CD14-positive monocyte (primary cell): ENCODE data around the gene SCP2. TPM values are rescaled to one million over a fixed set of nuclear protein-coding genes. Genes with fewer than 3 reads are reported as not detected.

Experiments
- DNase-seq, 3 donors: peaks; one replicate each; pipeline ENCODE4 v3.0.0-alpha.2; 2011 to 2022
- H2AFZ ChIP-seq: 2 replicates; pipeline ENCODE4 v1.6.0; 2012; ENCODE audit warnings: mild to moderate bottlenecking, low read depth, low read length, inconsistent platforms; ENCODE audit not compliant: insufficient read depth, poor library complexity, severe bottlenecking
- H3K27ac ChIP-seq, 2 donors: 1 replicate in 1 of 2; 2 replicates in 1 of 2; pipeline ENCODE4 v1.5.1; 2012 to 2013; ENCODE audit warnings: low read length in 2 of 2, control low read depth in 1 of 2, inconsistent platforms in 1 of 2, low read depth in 1 of 2, mild to moderate bottlenecking in 1 of 2
- H3K27me3 ChIP-seq, 2 donors: one replicate each; pipeline versions ENCODE4 v1.6.0 to v1.6.1; 2011 to 2013; ENCODE audit warnings: low read length in 2 of 2; ENCODE audit not compliant: control insufficient read depth in 2 of 2, insufficient read depth in 2 of 2
- H3K36me3 ChIP-seq, 2 donors: replicated peaks in 1 of 2; 1 replicate in 1 of 2; 2 replicates in 1 of 2; pipeline versions ENCODE4 v1.5.1 to v1.6.1; 2012 to 2013; ENCODE audit warnings: low read length in 2 of 2, control low read depth in 1 of 2, inconsistent platforms in 1 of 2, mild to moderate bottlenecking in 1 of 2; ENCODE audit not compliant: insufficient read depth in 2 of 2, control insufficient read depth in 1 of 2
- H3K4me1 ChIP-seq, 2 donors: 1 replicate in 1 of 2; 2 replicates in 1 of 2; pipeline versions ENCODE4 v1.5.1 to v1.6.1; 2012 to 2013; ENCODE audit warnings: low read length in 2 of 2, control low read depth in 1 of 2, inconsistent platforms in 1 of 2, mild to moderate bottlenecking in 1 of 2, moderate library complexity in 1 of 2; ENCODE audit not compliant: insufficient read depth in 2 of 2, control insufficient read depth in 1 of 2
- H3K4me2 ChIP-seq: replicated peaks from 2 replicates; pipeline ENCODE3; 2012; ENCODE audit warnings: low read length, moderate library complexity, mild to moderate bottlenecking; ENCODE audit not compliant: poor library complexity, severe bottlenecking; ENCODE audit errors: extremely low read depth
- H3K4me3 ChIP-seq, 3 experiments: fragments of 200-600 bp in 1 of 3; sonication (generic) in 1 of 3; replicated peaks in 1 of 3; 1 replicate in 2 of 3; 2 replicates in 1 of 3; pipeline ENCODE4 v1.5.1; 2011 to 2013; ENCODE audit warnings: low read length in 3 of 3, mild to moderate bottlenecking in 3 of 3, control low read depth in 2 of 3, low read depth in 2 of 3, inconsistent platforms in 1 of 3, moderate library complexity in 1 of 3
- H3K79me2 ChIP-seq: 2 replicates; pipeline ENCODE4 v1.6.0; 2012; ENCODE audit warnings: mild to moderate bottlenecking, control low read depth, inconsistent platforms, low read length, moderate library complexity; ENCODE audit not compliant: insufficient read depth
- H3K9ac ChIP-seq: 2 replicates; pipeline ENCODE4 v1.6.0; 2017; ENCODE audit warnings: low read length, mild to moderate bottlenecking; ENCODE audit not compliant: insufficient read depth, poor library complexity, severe bottlenecking
- H3K9me3 ChIP-seq, 2 donors: replicated peaks in 1 of 2; 1 replicate in 1 of 2; 2 replicates in 1 of 2; pipeline versions ENCODE4 v1.5.1 to v1.6.1; 2012 to 2013; ENCODE audit warnings: low read length in 2 of 2, control low read depth in 1 of 2; ENCODE audit not compliant: control insufficient read depth in 1 of 2, insufficient read depth in 1 of 2
- H4K20me1 ChIP-seq: 2 replicates; pipeline ENCODE4 v1.6.0; 2012; ENCODE audit warnings: mild to moderate bottlenecking, low read length, control low read depth, moderate library complexity; ENCODE audit not compliant: insufficient read depth
- H3K27ac Mint-ChIP-seq, 7 donors: one replicate each; pipeline ENCODE4 v1.8.0; 2020; ENCODE audit warnings: mild to moderate bottlenecking in 7 of 7, mixed read lengths in 7 of 7, moderate library complexity in 6 of 7, inconsistent platforms in 2 of 7
- H3K27me3 Mint-ChIP-seq, 3 donors: one replicate each; pipeline ENCODE4 v1.8.0; 2021 to 2022; ENCODE audit warnings: low read depth in 3 of 3, mild to moderate bottlenecking in 3 of 3, mixed read lengths in 3 of 3, moderate library complexity in 3 of 3, inconsistent platforms in 1 of 3
- H3K36me3 Mint-ChIP-seq, 2 donors: one replicate each; pipeline ENCODE4 v1.8.0; 2020; ENCODE audit warnings: mixed read lengths in 2 of 2, inconsistent platforms in 1 of 2, mild to moderate bottlenecking in 1 of 2
- H3K4me1 Mint-ChIP-seq: one replicate; pipeline ENCODE4 v1.8.0; 2020; ENCODE audit warnings: mild to moderate bottlenecking, mixed read lengths
- H3K4me3 Mint-ChIP-seq, 2 donors: one replicate each; pipeline ENCODE4 v1.8.0; 2020; ENCODE audit warnings: mild to moderate bottlenecking in 2 of 2, mixed read lengths in 2 of 2, moderate library complexity in 1 of 2
- H3K9me3 Mint-ChIP-seq, 7 donors: one replicate each; pipeline ENCODE4 v1.8.0; 2020 to 2022; ENCODE audit warnings: mixed read lengths in 7 of 7, mild to moderate bottlenecking in 6 of 7, moderate library complexity in 6 of 7, inconsistent platforms in 2 of 7
- CTCF ChIP-seq: fragments of 200-600 bp; IDR thresholded peaks from one replicate; pipeline ENCODE4 v1.8.0; 2022; ENCODE audit warnings: antibody characterized with exemption, mild to moderate bottlenecking
- WGBS: methylation state at CpG from one replicate; pipeline ENCODE4 v1.1.5; 2013; ENCODE audit warnings: missing lambda C conversion rate; ENCODE audit not compliant: insufficient coverage; 5-methylcytosine and 5-hydroxymethylcytosine counted together
- intact Hi-C, 2 donors: fragments of 100-400 bp; cut with micrococcal nuclease; formaldehyde crosslinking; loops; one replicate each; pipeline versions ENCODE4 v1.15.0 to v1.15.1; 2023
- polyA plus RNA-seq, 3 donors: library from polyadenylated mRNA; depleted of rRNA in 1 of 3; unstranded in 2 of 3; stranded (reverse) in 1 of 3; fragments of 300-500 nt in 2 of 3; fragments of >200 nt in 1 of 3; fragmentation: Illumina TruSeq in 2 of 3; gene quantifications; 1 replicate in 2 of 3; 2 replicates in 1 of 3; pipeline ENCODE4 v1.2.3, GENCODE V29; 2012 to 2021

The SCP2 gene
- polyA plus RNA-seq, 3 donors: 56.3 to 197 (median 156) TPM

- no peak for TF ChIP-seq CTCF
- no peaks in the 10 kb centered on the region for H3K79me2 ChIP-seq
- peaks cover 7% of the 10 kb centered on the region for H3K4me1 Mint-ChIP-seq
- no peaks in the 10 kb centered on the region for H3K4me1 ChIP-seq
- no peak overlapping the region for H3K4me3 ChIP-seq
- peaks cover 0 to 4% (median 0%) of the 10 kb centered on the region in 3 donors for H3K27me3 Mint-ChIP-seq
- no peaks in the 10 kb centered on the region for H3K36me3 ChIP-seq
- no peak overlapping the region for H3K4me2 ChIP-seq
- no peak overlapping the region for H3K27ac ChIP-seq
- intact Hi-C loops: no loop called here
- no peak overlapping the region for H2AFZ ChIP-seq
- H3K36me3 Mint-ChIP-seq: no peaks in the 10 kb centered on the region
- H4K20me1 ChIP-seq: no peaks in the 10 kb centered on the region
- WGBS: 84% methylated on average over 30 of the region's 33 CpGs
- H3K9me3 Mint-ChIP-seq: peaks cover 0 to 3% (median 0%) of the 10 kb centered on the region in 7 donors
- no peak for DNase-seq
- H3K27me3 ChIP-seq: no peaks in the 10 kb centered on the region
- no peak overlapping the region for H3K4me3 Mint-ChIP-seq
- H3K27ac Mint-ChIP-seq: no peak overlapping the region
- peaks cover 30 to 31% of the 10 kb centered on the region in 2 donors for H3K9me3 ChIP-seq
- H3K9ac ChIP-seq: no peak overlapping the region
Observed at GRCh38 chr1:53092659-53093450, 165.8 kb downstream of the SCP2 start.

- no peaks in the 10 kb centered on the region for H3K36me3 ChIP-seq
- no peak overlapping the region for H3K27ac ChIP-seq
- no peaks in the 10 kb centered on the region for H3K27me3 ChIP-seq
- H3K79me2 ChIP-seq: no peaks in the 10 kb centered on the region
- TF ChIP-seq CTCF: no peak
- H3K4me3 ChIP-seq: no peak overlapping the region
- H4K20me1 ChIP-seq: no peaks in the 10 kb centered on the region
- H3K27me3 Mint-ChIP-seq: peaks cover 0 to 4% (median 0%) of the 10 kb centered on the region in 3 donors
- no peaks in the 10 kb centered on the region for H3K4me1 ChIP-seq
- no peaks in the 10 kb centered on the region for H3K36me3 Mint-ChIP-seq
- H3K4me2 ChIP-seq: no peak overlapping the region
- H3K9me3 ChIP-seq: peaks cover 35 to 36% of the 10 kb centered on the region in 2 donors
- intact Hi-C loops: no loop called here
- H2AFZ ChIP-seq: no peak overlapping the region
- no peak overlapping the region for H3K4me3 Mint-ChIP-seq
- no peak overlapping the region for H3K27ac Mint-ChIP-seq
- H3K4me1 Mint-ChIP-seq: peaks cover 7% of the 10 kb centered on the region
- DNase-seq: no peak
- no peak overlapping the region for H3K9ac ChIP-seq
- 87% methylated on average over 8 of the region's 8 CpGs for WGBS
- peaks cover 0 to 3% (median 0%) of the 10 kb centered on the region in 7 donors for H3K9me3 Mint-ChIP-seq
Observed at GRCh38 chr1:53093451-53093754, 166.3 kb downstream of the SCP2 start.
